GM19455 (cell line): ENCODE measurements around the gene PRDM12.

Experiments used
- ATAC-seq: cut with Tn5 transposase; IDR thresholded peaks from one replicate; pipeline ENCODE4 v1.9.1; 2021; ENCODE audit not compliant: unreplicated experiment

Gene PRDM12

DNA sequence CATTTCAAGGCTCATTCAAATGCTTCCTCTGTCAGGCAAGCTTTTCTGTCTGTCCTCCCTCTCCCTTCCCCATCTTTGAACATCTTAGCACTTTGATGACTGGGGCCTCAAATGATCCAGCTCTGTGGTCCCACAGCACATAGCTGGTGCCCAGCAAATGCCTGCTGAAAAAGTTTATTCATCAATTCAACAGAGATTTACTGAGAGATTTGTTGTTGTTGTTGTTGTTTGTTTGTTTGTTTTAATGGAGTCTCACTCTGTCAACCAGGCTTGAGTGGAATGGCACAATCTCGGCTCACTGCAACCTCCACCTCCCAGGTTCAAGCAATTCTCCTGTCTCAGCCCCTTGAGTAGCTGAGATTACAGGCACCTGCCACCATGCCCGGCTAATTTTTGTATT lies 23.2 kb downstream of the PRDM12 start:
- no peak for ATAC-seq

DNA sequence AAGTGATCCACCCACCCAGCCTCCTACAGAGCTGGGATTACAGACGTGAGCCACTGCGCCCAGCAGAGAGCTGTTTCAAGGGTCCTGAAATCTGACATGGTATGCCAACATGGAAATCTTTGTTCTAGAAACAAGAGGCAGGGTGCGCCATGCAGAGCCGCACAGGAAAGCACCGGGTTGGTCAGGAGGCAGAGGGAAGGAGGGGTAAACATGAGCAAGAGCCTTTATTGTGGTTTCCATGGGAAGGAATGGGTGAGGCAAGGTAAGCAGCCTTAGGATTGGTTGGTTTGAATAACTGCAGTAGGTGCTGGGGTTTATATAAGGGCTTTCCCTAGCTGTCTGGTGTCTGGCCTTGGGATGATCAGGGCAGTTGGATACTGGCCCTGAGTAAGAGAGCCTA lies 23.7 kb downstream of the PRDM12 start:
- no peak for ATAC-seq

DNA sequence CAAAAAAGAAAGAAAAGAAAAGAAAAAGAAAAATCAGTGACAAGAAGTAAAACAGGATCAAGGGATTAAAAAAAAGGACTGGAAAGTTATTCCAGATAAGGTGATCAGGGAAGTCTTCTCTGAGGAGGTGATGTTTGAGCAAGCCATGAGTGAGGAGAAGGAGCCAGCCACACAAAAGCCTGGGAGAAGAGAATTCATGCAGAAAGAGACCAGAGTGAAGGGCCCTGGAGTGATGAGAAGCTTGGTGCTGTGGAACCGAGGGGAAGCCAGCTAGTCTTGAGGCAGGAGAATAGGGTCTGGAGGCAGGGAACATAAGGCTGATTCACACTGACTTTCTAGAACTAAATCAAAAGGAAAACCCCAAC lies 25.2 kb downstream of the PRDM12 start:
- no peak for ATAC-seq

DNA sequence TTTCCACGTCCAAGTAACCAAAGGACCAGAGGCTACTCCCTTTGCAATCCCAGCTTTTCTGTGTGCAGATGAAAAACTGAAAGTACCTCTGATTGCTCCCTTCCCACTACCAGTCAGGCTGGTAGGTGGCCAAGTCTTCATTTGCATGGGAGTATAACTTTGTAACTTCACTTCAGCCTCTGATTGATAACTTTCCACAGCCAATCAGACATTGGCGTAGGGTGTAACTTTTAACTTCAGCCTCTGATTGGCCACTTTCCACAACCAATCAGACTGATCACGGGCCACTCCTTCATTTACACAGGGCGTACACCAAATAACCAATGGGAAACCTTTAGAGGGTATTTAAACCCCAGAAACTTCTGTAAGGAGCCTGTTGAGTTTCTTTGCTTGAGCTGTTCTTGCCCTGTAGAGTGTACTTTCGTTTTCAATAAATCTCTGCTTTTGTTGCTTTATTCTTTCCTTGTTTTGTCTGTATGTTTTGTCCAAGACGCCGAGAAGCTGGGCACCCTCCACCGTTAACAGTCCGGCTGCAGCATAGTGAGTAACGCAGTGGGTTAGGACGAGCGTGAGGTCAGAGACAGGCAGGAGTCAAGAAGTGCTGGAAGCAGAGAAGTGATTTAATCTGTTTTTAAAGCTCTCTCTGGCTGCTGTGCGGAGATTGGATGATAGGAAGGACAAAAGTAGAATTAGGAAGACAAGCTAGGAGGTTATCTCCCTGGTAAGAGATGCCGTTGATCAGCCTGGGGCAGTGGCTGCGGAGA lies 25.7 kb downstream of the PRDM12 start:
- no peak for ATAC-seq

DNA sequence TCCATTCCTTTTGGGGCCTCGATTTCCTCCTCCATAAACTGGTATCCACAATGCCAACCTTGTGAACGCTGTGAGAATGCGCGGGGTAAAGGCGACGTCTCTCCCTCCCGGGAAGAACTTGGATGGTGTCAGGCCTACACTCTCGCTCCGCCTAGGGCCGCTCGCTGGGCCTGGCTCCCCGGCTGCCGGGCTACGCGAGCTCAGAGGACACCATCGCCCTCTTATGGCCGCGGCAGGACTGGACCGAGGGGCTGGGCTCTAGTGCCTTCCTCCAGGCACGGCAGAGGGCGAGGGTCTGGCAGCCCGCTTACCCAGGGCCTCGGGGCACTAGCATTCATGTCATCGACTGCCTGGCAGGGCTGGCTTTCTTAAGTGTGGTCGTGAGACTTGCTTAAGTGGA lies 27.9 kb downstream of the PRDM12 start:
- ATAC-seq = no peak

DNA sequence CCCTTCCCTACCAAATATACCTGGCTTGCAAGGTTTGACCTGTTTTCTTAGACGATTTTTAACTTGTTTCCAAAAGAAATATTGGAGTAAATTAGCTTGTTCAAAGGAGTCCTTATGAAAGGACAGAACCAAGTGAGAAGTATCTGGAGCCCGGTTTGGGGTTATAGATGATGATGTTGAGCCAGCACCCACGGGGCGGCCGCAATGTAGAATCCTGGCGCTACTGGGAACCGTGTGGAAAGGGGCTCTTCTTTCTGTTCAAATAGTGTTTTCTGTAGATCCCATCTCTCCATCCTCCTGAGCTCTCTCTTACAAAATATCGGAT lies 28.7 kb downstream of the PRDM12 start:
- ATAC-seq = no peak

DNA sequence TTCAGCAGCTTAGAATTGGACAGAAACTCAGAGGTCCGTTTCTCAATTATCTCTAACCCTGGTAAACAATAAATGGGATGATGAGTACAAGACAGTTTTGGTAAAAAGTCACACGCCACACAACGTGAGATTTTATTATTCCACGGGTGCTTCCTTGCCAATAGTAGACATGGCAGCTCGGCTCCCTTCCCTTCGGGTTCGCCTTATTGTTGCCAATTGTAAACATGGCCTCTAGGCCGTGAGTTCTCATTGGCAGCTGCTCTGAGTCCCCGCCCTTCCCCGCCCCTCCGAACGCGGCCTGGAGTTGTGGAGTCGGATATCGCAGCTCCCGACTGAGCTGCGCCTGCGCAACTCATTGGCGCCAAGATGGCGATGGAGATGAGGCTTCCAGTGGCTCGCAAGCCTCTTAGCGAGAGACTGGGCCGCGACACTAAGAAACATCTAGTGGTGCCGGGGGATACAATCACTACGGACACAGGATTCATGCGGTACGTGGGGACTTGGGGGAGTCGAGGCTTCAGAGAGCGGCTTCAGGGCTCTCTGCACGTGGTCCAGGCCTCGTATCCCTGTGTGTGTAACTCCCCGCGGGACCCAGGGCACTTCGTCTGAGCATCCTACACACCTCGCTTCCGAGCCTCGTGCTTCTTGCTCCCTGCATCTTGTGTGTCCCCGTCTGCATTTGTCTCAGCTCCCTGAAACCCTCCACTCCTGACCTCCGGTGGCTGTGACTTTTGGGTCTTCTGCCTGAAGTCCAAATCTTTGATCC lies 29.2 kb downstream of the PRDM12 start, which contains the start of gene EXOSC2:
Gene EXOSC2 (plus strand): TSS at position 355 of the 766 bp plus-strand sequence. CDS start 12 bp downstream, at position 367.
- peak; percentile 90 for ATAC-seq

DNA sequence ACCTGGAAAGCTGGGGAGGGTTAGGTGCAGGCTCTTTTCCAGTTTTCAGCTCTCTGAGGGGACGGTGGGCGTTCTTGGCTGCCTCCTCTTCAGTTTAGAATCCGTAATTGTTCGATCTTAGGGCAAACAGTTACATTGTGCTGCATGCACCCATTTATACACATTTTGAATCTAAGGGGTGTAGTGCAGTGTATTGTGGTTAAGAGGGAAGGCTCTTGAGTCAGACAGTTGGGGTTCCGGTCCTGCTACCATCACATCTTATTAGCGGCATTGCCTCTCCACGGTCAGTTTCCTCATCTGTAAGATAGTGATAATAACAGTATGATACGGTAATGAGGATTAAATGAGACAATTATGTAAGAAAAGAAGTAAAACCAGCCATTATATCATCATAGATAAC lies 29.8 kb downstream of the PRDM12 start:
- ATAC-seq = no peak

DNA sequence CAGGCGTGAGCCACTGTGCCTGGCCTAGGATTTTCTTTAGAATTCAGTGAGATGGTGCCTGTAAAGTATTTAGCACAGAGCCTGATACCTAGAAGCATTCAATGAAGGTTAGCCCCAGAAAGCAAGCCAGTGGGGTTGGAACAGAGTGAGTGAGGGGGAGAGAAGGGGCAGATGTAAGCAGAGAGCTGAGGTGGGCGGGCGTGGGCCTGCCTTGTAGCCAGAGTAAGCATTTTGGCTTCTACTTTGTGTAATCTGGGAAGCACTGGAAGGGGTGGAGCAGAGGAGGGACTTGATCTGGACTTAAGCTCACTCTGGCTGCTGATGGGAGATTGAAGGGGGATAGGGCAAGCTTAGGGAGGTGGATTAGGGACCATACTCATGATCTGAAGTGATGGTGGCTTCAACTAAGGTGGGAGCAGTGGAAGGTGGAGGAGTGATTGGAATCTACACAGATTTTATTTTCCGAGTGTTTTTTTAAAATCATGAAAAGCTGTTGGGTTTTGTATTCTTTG lies 31.8 kb downstream of the PRDM12 start:
- ATAC-seq = no peak

DNA sequence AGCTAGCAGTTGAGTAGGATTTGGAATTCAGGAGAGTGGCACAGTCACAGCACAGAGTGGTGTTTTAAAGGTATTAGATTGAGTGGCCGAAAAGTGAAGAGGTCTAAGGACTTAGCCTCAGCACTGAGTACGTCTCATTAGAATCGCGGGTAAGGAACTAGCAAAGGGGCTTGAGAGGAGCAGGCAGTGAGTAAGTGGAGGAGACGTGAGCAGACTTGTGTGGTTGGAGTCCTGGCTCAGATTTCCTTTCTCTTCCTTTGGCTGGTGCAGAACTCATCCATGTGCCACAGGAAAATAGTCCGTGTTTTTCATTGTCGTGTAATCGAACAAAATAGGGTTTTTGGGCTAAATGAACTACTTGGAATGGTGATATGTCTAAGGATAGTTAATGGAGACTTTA lies 32.6 kb downstream of the PRDM12 start:
- no peak for ATAC-seq

DNA sequence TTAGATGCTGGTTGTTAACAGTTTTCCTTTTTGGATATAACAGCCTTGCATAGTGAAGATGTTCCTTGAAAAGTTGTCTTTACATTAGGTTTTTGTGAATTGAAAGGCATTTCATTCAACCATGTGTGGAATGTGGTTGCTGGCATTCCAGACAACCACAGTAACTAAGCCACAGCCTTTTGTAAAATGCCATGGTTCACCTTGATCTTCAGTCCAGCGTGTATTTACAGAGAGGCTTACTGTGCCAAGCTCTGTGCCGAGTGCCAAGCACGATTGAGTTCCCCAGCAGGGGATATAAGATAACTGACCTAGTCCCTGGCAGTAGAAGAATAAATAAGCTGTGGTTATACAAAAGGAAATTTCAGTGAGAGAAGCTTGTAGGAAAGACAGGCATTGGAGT lies 34.1 kb downstream of the PRDM12 start:
- no peak for ATAC-seq

DNA sequence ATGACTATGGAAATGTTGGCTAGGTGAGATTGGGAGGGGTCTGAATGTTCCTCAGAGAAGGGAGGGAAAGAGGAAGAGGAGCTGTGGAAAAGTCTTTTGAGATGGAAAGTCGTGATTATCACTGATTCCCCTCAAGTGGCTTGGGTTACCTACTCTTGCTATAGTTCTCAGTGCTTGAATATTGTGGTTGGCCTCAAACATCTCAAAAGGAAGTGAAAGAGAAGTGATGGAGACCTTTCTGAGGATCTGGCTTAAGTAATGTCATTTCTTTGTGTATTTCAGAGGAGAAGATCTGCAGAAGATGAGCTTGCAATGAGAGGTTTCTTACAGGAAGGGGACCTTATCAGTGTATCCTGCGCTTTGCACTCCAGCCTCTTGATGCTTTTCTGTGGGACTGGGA lies 34.7 kb downstream of the PRDM12 start:
- no peak for ATAC-seq

DNA sequence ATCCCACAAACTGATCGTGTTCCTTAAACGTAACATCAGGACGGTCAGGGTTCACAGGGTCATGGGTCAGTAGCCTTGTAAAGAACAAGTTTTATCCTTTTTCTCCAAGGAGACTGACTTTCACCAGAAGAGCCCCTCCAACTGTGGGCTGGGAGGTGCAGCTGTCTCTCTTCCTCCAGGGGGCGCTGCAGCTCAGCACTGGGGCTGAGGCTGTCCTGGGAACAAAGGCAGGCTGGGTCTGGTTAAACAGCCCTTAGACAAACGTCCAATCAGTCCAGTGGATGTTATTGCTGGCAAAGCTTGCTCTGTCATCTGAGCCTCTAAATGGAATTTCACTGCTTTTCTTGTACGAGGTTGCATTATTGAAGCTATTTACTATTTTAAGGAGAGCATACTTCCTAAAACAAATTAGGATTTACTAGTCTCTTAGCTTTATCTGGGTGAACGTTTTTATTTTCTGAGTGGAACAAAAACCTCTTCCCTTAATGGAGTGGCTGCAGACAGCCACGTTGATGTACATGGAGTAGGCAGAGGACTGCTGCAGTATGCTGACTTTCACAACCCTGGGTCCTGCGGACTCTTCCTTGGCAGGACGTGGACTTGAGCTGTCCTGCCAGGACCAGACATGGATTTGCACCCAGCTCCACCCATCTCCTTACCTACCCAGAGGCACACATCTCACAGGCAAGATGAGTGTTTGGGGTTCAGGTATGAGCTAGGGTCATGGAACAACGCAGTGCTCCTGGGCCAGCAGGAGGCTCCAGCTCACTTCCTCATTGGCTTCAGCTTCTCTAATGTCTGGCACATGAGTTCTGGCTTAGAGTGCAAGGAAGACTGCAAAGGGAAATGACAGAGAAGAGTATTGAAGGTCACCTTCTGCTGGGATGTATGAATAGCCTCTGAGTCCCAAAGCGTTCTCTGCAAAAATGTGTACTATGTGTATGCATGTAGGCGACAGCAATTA lies 36.9 kb downstream of the PRDM12 start:
- ATAC-seq = no peak

DNA sequence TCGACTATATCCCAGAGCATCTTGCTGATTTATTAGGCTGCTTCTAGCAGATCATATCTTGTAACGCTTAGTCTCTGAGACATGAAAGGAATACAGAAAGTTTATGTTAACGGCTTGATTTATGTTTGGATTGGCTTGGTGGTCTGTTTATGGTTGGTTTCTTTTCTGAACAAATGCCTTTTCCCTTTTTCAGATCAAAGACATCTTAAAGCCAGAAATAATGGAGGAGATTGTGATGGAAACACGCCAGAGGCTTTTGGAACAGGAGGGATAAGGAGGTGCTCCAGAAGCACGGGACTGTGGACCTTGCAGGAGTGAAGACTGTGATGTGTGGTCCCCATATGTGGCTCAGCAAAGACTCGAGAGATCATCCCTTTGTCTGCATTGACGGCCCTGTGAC lies 39.1 kb downstream of the PRDM12 start:
- no peak for ATAC-seq

DNA sequence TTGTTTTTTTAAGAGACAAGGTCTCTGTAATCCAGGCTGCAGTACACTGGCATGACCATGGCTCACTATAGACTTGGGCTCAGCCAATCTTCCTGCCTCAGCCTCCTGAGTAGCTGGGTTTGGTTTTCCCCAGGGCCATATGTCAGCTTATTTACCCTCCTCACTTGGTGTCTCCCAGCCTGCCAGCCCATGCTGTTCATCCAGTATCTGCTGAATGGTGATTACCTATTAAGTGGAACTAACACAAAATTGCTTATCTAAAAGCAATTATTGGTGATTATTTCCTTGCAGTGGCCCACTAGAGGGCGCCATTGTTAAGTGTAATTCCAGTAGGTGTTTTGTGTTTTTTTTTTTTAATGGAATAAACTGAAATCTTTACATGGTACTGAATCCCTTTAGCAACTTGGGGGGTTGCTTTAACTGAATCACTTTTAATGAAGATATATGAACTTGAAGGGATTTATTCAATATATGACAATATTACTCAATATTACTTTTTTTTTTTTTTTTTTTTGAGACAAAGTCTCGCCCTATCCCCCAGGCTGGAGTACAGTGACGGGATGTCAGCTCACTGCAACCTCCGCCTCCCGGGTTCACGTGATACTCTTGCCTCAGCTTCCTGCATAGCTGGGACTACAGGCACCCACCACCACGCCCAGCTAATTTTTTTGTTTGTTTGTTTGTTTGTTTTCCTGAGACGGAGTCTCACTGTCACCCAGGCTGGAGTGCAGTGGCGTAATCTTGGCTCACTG lies 43.0 kb downstream of the PRDM12 start:
- ATAC-seq = no peak

DNA sequence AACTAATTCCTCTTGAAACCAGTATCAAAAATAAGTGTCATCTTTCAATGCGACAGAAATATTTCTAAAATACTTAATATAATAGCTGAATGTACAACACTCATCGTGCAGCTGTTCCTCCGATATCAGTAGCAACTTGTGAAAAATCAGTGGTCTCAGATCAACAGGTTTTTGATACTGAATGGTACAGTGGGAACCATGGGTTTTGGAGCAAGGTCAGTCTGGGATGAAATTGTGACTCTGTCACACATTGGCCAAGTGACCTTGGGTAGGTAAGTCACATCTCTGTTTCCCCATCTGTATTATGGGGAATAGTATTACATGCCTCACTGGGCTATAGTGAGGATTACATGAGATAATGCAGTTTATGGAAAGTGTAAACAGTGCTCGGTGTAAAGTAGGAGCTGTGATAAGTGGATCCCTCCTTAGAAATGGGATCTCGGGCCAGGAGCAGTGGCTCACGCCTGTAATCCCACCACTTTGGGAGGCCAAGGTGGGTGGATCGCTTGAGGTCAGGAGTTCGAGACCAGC lies 46.5 kb downstream of the PRDM12 start:
- ATAC-seq = no peak

DNA sequence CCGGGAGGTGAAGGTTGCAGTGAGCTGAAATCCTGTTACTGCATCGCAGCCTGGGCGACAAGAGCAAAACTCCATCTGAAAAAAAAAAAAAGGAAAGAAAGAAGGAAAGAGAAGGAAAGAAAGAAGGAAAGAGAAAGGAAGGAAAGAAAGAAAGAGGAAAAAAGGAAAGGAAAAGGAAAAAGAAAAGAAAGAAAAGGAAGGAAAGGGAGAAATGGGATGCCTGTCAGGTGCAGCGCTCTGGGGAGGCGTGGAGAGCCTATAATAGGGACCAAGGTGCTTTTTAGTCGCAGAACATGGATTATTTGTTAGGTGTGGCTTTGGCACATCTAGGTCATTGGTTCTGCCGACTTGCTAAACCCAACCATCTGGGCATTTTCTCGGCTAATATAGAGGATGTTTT lies 47.1 kb downstream of the PRDM12 start:
- ATAC-seq = no peak

DNA sequence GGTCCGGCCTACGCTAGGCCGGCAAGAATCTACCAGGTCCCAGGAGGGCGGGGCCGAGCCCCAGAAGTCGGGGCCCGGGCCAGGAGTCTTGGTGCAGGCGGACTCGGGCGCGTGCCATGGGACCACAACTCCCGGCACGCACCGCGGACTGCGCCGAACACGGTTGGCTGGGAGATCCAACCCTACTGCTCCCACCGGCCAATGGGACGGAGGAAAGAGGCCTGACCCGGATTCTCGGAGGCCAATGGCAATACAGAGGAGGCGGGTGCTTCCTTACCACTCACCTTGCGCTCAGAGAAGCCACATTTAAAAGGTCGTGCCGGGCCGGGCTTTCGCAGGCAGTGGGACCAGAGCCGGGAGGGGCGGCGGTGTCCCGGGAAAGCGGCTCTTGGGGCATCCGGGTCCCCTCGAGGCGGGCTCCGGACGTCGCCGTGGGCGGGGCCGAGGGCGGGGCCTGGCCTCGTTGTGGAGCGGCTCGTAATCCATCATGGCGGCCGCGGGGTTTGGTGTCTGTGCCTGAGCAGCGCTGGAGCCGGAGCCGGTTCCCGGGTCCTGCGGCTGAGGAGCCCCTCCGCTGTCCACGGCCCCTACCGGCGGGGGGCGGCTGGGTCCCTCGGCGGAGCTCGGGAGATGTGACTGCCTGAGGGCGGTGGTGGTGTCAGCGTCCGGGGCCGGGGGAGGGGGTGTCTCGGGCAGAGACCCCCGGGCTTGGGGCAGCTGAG lies 48.3 kb downstream of the PRDM12 start:
- peak; percentile 92 for ATAC-seq

DNA sequence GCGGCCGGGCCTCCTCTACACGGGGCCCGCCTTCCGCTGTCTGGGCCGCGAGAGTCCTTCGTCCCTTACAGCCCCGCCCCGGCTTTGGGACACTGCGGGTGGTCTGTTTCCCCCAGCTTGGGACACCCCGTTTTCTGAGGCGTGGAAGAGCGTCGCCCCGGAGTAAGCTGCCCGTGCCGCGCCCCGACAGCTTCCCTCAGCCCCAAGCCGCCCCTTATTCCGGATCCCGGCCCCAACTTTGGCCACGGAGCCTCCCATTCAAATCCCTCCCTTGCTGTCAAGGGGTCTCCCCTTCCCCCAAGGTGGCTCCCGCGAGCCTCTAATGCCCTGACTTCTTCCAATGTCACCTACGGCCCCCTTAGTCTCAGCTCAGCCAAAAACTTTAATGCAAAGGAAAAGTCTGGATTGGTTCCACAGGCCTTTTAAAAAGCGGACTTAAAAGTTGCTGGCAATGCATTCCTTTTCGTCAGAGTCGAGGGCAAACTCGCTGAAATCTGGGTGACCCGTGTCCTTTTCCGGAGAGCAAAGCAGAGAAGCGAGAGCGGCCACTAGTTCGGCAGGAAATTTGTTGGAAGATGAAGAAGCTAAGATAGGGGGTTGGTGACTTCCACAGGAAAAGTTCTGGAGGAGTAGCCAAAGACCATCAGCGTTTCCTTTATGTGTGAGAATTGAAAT lies 49.0 kb downstream of the PRDM12 start:
- ATAC-seq = peak; percentile 6
